HepG2 (cell line): ENCODE results near the gene ARHGEF10L. TPM values are rescaled to one million over a fixed set of nuclear protein-coding genes. Genes with fewer than 3 reads are reported as not detected.

ENCODE experiments used
- HNRNPUL1 ChIP-seq: fragments of 200-400 bp; formaldehyde crosslinking; IDR thresholded peaks from 2 replicates; pipeline ENCODE4 v1.6.1; 2017; ENCODE audit warnings: low read depth, mild to moderate bottlenecking, low read length, moderate library complexity
- MTF2 ChIP-seq: sonication (generic); formaldehyde crosslinking; IDR thresholded peaks from 2 replicates; pipeline ENCODE4 v1.5.0; 2020; ENCODE audit warnings: missing genetic modification reagents, borderline replicate concordance
- MYC ChIP-seq: sonication (generic); formaldehyde crosslinking; IDR thresholded peaks from 2 replicates; pipeline ENCODE4 v1.9.0; 2021; ENCODE audit warnings: missing genetic modification reagents, borderline replicate concordance
- NFAT5 ChIP-seq: sonication (generic); formaldehyde crosslinking; IDR thresholded peaks from 2 replicates; pipeline ENCODE4 v1.4.0; 2020; ENCODE audit warnings: missing genetic modification reagents
- PHF20 ChIP-seq: sonication (generic); formaldehyde crosslinking; IDR thresholded peaks from 2 replicates; pipeline ENCODE4 v1.5.0; 2020; ENCODE audit warnings: mild to moderate bottlenecking, missing genetic modification reagents
- RBM22 ChIP-seq: fragments of 200-400 bp; formaldehyde crosslinking; optimal IDR thresholded peaks from 2 replicates; pipeline ENCODE3; 2017; ENCODE audit warnings: mild to moderate bottlenecking, low read length, moderate library complexity
- SP2 ChIP-seq: sonication (generic); formaldehyde crosslinking; IDR thresholded peaks from 2 replicates; pipeline ENCODE4 v1.5.1; 2020; ENCODE audit warnings: mild to moderate bottlenecking, missing genetic modification reagents
- ZBTB20 ChIP-seq: sonication (generic); formaldehyde crosslinking; IDR thresholded peaks from 2 replicates; pipeline ENCODE4 v1.8.1; 2023; ENCODE audit warnings: missing genetic modification reagents, low read depth, mild to moderate bottlenecking, borderline replicate concordance
- ZMAT5 ChIP-seq: sonication (generic); formaldehyde crosslinking; IDR thresholded peaks from 2 replicates; pipeline ENCODE4 v1.5.0; 2020; ENCODE audit warnings: mild to moderate bottlenecking, low read depth, missing genetic modification reagents, borderline replicate concordance
- ZMYM4 ChIP-seq: sonication (generic); formaldehyde crosslinking; IDR thresholded peaks from 2 replicates; pipeline ENCODE4 v1.8.1; 2023; ENCODE audit warnings: mild to moderate bottlenecking, missing genetic modification reagents
- ZNF235 ChIP-seq: sonication (generic); formaldehyde crosslinking; IDR thresholded peaks from 2 replicates; pipeline ENCODE4 v1.8.1; 2023; ENCODE audit warnings: mild to moderate bottlenecking, missing genetic modification reagents, borderline replicate concordance
- ZNF616 ChIP-seq: sonication (generic); formaldehyde crosslinking; IDR thresholded peaks from 2 replicates; pipeline ENCODE4 v1.5.0; 2020; ENCODE audit warnings: low read depth, mild to moderate bottlenecking, missing genetic modification reagents
- ZNF660 ChIP-seq: sonication (generic); formaldehyde crosslinking; IDR thresholded peaks from 2 replicates; pipeline ENCODE4 v1.5.1; 2020; ENCODE audit warnings: mild to moderate bottlenecking, low read depth, missing genetic modification reagents, borderline replicate concordance
- polyA plus RNA-seq, 8 experiments: library from polyadenylated mRNA; depleted of rRNA in 3 of 8; stranded (reverse) in 7 of 8; unstranded in 1 of 8; fragments of >200 nt; fragmentation: Illumina TruSeq in 4 of 8; extraction: Trizol in 4 of 8; gene quantifications; 2 replicates each; pipeline versions ENCODE4 v1.2.1 to v1.2.3, GENCODE V29; 2011 to 2016; ENCODE audit warnings: low read depth in 4 of 8, missing spikeins in 1 of 8, mixed read lengths in 1 of 8; ENCODE audit not compliant: insufficient read depth in 1 of 8
- total RNA-seq, 5 experiments: library from RNA; depleted of rRNA; stranded (reverse); fragments of >200 nt; fragmentation: Illumina TruSeq; extraction: Trizol; gene quantifications; 2 replicates each; pipeline ENCODE4 v1.2.3, GENCODE V29; 2016; ENCODE audit warnings: low read depth in 1 of 5
- TF ChIP-seq, protein P1 (sequence below), 2 experiments: sonication (generic) in 1 of 2; formaldehyde crosslinking in 1 of 2; IDR thresholded peaks; 2 replicates each; pipeline versions ENCODE4 v1.4.0 to v1.6.1; 2018 to 2020; ENCODE audit warnings: missing genetic modification reagents in 2 of 2, borderline replicate concordance in 1 of 2, low read depth in 1 of 2, mild to moderate bottlenecking in 1 of 2, missing biosample characterization in 1 of 2
- TF ChIP-seq, protein P2 (sequence below): sonication (generic); formaldehyde crosslinking; IDR thresholded peaks from 2 replicates; pipeline ENCODE4 v1.4.0; 2020; ENCODE audit warnings: missing genetic modification reagents

ARHGEF10L gene
- total and polyA plus RNA-seq, 2 of the 13 experiments (the other 11 are each of a cell fraction or from before 2014, with no cell fraction given), result 46.5 to 78.3 TPM

DNA sequence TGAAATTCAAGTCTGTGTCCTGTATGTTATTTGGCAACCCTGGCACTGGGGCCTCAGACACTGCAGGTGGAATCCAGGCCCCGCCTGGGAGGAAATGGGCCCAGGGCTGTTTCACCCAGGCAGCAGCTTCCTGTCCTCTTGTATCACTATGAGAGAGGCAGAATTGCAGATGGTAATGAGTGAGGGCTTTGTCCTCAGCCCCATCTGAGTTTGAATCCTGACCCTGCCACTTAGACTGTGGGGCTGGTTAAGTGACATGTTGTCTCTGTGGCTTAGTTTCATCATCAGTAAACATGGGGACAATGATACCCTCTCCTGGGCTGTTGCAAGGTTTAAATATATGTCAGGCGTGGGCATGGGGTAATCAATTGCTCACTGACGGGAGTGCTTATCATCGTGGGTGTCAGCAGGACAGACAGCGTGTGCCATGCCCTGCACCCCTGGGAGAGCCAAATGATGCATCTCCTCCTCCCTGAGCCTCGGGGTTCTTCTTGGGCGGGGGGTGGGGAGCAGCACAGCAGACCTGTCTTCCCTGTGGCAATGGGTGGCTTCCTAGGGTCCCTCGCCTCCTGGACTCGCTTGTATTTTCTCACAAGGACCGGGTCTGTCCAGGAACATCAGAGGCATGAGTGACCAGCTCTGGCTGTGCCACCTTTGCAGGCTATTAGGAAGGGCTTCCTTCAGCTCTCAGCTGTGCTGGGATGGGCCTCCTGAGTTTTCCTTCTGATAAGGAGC lies 42.1 kb downstream of the ARHGEF10L start (continued):
- TF ChIP-seq SP2 (CRISPR knock-in tag) (no peak), ZNF660 (CRISPR knock-in tag) (no peak), ZMAT5 (CRISPR knock-in tag) (no peak), NFAT5 (CRISPR knock-in tag) (no peak), ZNF235 (CRISPR knock-in tag) (no peak), ZNF616 (CRISPR knock-in tag) (no peak), RBM22 (no peak), HNRNPUL1 (no peak), MYC (no peak; the same call in 1 of the 2 replicates), PHF20 (CRISPR knock-in tag) (no peak), ZMYM4 (CRISPR knock-in tag) (no peak), ZBTB20 (CRISPR knock-in tag) (no peak; the same call in 1 of the 2 replicates), MTF2 (CRISPR knock-in tag) (no peak)
- TF ChIP-seq, protein P1, sequence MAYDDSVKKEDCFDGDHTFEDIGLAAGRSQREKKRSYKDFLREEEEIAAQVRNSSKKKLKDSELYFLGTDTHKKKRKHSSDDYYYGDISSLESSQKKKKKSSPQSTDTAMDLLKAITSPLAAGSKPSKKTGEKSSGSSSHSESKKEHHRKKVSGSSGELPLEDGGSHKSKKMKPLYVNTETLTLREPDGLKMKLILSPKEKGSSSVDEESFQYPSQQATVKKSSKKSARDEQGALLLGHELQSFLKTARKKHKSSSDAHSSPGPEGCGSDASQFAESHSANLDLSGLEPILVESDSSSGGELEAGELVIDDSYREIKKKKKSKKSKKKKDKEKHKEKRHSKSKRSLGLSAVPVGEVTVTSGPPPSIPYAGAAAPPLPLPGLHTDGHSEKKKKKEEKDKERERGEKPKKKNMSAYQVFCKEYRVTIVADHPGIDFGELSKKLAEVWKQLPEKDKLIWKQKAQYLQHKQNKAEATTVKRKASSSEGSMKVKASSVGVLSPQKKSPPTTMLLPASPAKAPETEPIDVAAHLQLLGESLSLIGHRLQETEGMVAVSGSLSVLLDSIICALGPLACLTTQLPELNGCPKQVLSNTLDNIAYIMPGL (CRISPR knock-in tag; IDR thresholded peaks at IDR 0.05; ENCODE audit: borderline replicate concordance in 1 of 2, low read depth in 1 of 2), result no peak
- TF ChIP-seq, protein P2, sequence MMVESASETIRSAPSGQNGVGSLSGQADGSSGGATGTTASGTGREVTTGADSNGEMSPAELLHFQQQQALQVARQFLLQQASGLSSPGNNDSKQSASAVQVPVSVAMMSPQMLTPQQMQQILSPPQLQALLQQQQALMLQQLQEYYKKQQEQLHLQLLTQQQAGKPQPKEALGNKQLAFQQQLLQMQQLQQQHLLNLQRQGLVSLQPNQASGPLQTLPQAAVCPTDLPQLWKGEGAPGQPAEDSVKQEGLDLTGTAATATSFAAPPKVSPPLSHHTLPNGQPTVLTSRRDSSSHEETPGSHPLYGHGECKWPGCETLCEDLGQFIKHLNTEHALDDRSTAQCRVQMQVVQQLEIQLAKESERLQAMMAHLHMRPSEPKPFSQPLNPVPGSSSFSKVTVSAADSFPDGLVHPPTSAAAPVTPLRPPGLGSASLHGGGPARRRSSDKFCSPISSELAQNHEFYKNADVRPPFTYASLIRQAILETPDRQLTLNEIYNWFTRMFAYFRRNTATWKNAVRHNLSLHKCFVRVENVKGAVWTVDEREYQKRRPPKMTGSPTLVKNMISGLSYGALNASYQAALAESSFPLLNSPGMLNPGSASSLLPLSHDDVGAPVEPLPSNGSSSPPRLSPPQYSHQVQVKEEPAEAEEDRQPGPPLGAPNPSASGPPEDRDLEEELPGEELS, result peak; percentile 94
